HEK293T (cell line): ENCODE data around the gene PRR7.

Experiments
- BHLHE40 ChIP-seq: fragments of 450-650 bp; IDR thresholded peaks from 2 replicates; pipeline ENCODE4 v1.6.1; 2016; ENCODE audit warnings: mild to moderate bottlenecking, moderate library complexity, borderline replicate concordance
- FOXA1 ChIP-seq: fragments of 450-650 bp; IDR thresholded peaks from 2 replicates; pipeline ENCODE4 v1.6.1; 2016; ENCODE audit warnings: mild to moderate bottlenecking
- FOXM1 ChIP-seq: fragments of 450-650 bp; IDR thresholded peaks from 2 replicates; pipeline ENCODE4 v1.6.1; 2017; ENCODE audit warnings: mild to moderate bottlenecking, borderline replicate concordance
- LEF1 ChIP-seq: fragments of 450-650 bp; IDR thresholded peaks from 2 replicates; pipeline ENCODE4 v1.6.1; 2017; ENCODE audit warnings: mild to moderate bottlenecking, borderline replicate concordance
- NFRKB ChIP-seq: fragments of 450-650 bp; IDR thresholded peaks from 2 replicates; pipeline ENCODE4 v1.6.1; 2016; ENCODE audit warnings: mild to moderate bottlenecking, moderate library complexity
- PKNOX1 ChIP-seq: fragments of 450-650 bp; IDR thresholded peaks from 2 replicates; pipeline ENCODE4 v1.6.1; 2016
- SP1 ChIP-seq: fragments of 450-650 bp; IDR thresholded peaks from 2 replicates; pipeline ENCODE4 v1.6.1; 2017
- SUZ12 ChIP-seq: fragments of 450-650 bp; IDR thresholded peaks from 2 replicates; pipeline ENCODE4 v1.6.1; 2016; ENCODE audit warnings: mild to moderate bottlenecking
- TARDBP ChIP-seq: fragments of 450-650 bp; IDR thresholded peaks from 2 replicates; pipeline ENCODE4 v1.6.1; 2016
- ZNF384 ChIP-seq: fragments of 450-650 bp; IDR thresholded peaks from 2 replicates; pipeline ENCODE4 v1.6.1; 2016

- TF ChIP-seq FOXA1: no peak
- no peak for TF ChIP-seq BHLHE40
- TF ChIP-seq SUZ12: no peak
- TF ChIP-seq PKNOX1: no peak
- TF ChIP-seq TARDBP: no peak
- TF ChIP-seq NFRKB: no peak
- no peak for TF ChIP-seq LEF1
- TF ChIP-seq FOXM1: no peak
- no peak for TF ChIP-seq SP1
- no peak for TF ChIP-seq ZNF384
Measured at GRCh38 chr5:177502886-177503285, 56.3 kb downstream of the PRR7 start.
